ENCODE results near the gene TSKS.

GRCh38 chr19:49786376-49786820 lies 23.3 kb upstream of the TSKS start:
- TF ChIP-seq, protein P1, sequence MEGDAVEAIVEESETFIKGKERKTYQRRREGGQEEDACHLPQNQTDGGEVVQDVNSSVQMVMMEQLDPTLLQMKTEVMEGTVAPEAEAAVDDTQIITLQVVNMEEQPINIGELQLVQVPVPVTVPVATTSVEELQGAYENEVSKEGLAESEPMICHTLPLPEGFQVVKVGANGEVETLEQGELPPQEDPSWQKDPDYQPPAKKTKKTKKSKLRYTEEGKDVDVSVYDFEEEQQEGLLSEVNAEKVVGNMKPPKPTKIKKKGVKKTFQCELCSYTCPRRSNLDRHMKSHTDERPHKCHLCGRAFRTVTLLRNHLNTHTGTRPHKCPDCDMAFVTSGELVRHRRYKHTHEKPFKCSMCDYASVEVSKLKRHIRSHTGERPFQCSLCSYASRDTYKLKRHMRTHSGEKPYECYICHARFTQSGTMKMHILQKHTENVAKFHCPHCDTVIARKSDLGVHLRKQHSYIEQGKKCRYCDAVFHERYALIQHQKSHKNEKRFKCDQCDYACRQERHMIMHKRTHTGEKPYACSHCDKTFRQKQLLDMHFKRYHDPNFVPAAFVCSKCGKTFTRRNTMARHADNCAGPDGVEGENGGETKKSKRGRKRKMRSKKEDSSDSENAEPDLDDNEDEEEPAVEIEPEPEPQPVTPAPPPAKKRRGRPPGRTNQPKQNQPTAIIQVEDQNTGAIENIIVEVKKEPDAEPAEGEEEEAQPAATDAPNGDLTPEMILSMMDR (conservative IDR thresholded peaks at IDR 0.05), result no peak
- TF ChIP-seq ZFX (IDR thresholded peaks at IDR 0.05), result no peak
